ENCODE measurements around the gene AHSA1. TPM values are rescaled to one million over a fixed set of nuclear protein-coding genes. Genes with fewer than 3 reads are reported as not detected.
A peak's percentile ranks its signal among the peaks of the same experiment; 100 is the strongest.

AHSA1 gene
- total RNA-seq, 1 donor from 2014 or later, result 190 TPM

- H3K9me3 Mint-ChIP-seq, result no peaks in the 10 kb centered on the region
- TF ChIP-seq CTCF (conservative IDR thresholded peaks at IDR 0.05), result no peak
Observed at GRCh38 chr14:77442196-77442595, 15.7 kb upstream of the AHSA1 start.

GRCh38 chr14:77455966-77456640, 1.8 kb upstream of the AHSA1 start:
- Mint-ChIP-seq H3K36me3 (ENCODE audit: low read depth) (peaks cover 8% of the 10 kb centered on the region), H3K4me3 (peak overlapping the region; percentile 100), H3K27ac (ENCODE audit: unreplicated experiment) (no peak overlapping the region), H3K9me3 (no peaks in the 10 kb centered on the region), H3K27me3 (ENCODE audit: low read depth) (no peaks in the 10 kb centered on the region), H3K4me1 (peaks cover 37% of the 10 kb centered on the region)
- TF ChIP-seq CTCF (conservative IDR thresholded peaks at IDR 0.05), result no peak
- DNase-seq (ENCODE audit: low read depth, low spot score), result no peak

More at GRCh38 chr14:77442196-77442595, 15.7 kb upstream of the AHSA1 start:
- H3K36me3 Mint-ChIP-seq (ENCODE audit: low read depth), result peaks cover 13% of the 10 kb centered on the region
- no peaks in the 10 kb centered on the region for H3K27me3 Mint-ChIP-seq (ENCODE audit: low read depth)
- H3K27ac Mint-ChIP-seq (ENCODE audit: unreplicated experiment), result no peak overlapping the region
- DNase-seq (ENCODE audit: low read depth, low spot score), result no peak
- H3K4me3 Mint-ChIP-seq, result no peak overlapping the region
- H3K4me1 Mint-ChIP-seq, result no peaks in the 10 kb centered on the region

GRCh38 chr14:77457115-77457521, 775 bp upstream of the AHSA1 start:
- no peak for TF ChIP-seq CTCF (conservative IDR thresholded peaks at IDR 0.05)
- H3K27me3 Mint-ChIP-seq (ENCODE audit: low read depth), result no peaks in the 10 kb centered on the region
- H3K4me3 Mint-ChIP-seq, result peak overlapping the region; percentile 100
- H3K36me3 Mint-ChIP-seq (ENCODE audit: low read depth), result peaks cover 11% of the 10 kb centered on the region
- H3K9me3 Mint-ChIP-seq, result no peaks in the 10 kb centered on the region
- no peak for DNase-seq (ENCODE audit: low read depth, low spot score)
- peaks cover 37% of the 10 kb centered on the region for H3K4me1 Mint-ChIP-seq
- peak overlapping the region; percentile 100 for H3K27ac Mint-ChIP-seq (ENCODE audit: unreplicated experiment)

- H3K4me3 Mint-ChIP-seq, result peak overlapping the region; percentile 100
- H3K36me3 Mint-ChIP-seq (ENCODE audit: low read depth), result peaks cover 8% of the 10 kb centered on the region
- peak; percentile 14 for DNase-seq (ENCODE audit: low read depth, low spot score)
- no peaks in the 10 kb centered on the region for H3K27me3 Mint-ChIP-seq (ENCODE audit: low read depth)
- peak overlapping the region; percentile 100 for H3K27ac Mint-ChIP-seq (ENCODE audit: unreplicated experiment)
- no peak for TF ChIP-seq CTCF (conservative IDR thresholded peaks at IDR 0.05)
- H3K9me3 Mint-ChIP-seq, result no peaks in the 10 kb centered on the region
- peaks cover 37% of the 10 kb centered on the region for H3K4me1 Mint-ChIP-seq
Observed at GRCh38 chr14:77458249-77458950, 507 bp downstream of the AHSA1 start.

GRCh38 chr14:77459072-77459723, 1.3 kb downstream of the AHSA1 start:
- Mint-ChIP-seq H3K9me3 (no peaks in the 10 kb centered on the region), H3K27me3 (ENCODE audit: low read depth) (no peaks in the 10 kb centered on the region), H3K27ac (ENCODE audit: unreplicated experiment) (peak overlapping the region; percentile 74), H3K4me3 (peak overlapping the region; percentile 100), H3K4me1 (peaks cover 37% of the 10 kb centered on the region), H3K36me3 (ENCODE audit: low read depth) (peaks cover 11% of the 10 kb centered on the region)
- peak; percentile 61 for DNase-seq (ENCODE audit: low read depth, low spot score)
- TF ChIP-seq CTCF (conservative IDR thresholded peaks at IDR 0.05), result peak; percentile 74
